GM18505 (cell line): ENCODE results near the gene SH3RF3.

Experiments
- ATAC-seq: cut with Tn5 transposase; IDR thresholded peaks from one replicate; pipeline ENCODE4 v1.9.1; 2021; ENCODE audit not compliant: unreplicated experiment
- POLR2A ChIP-seq: IDR thresholded peaks from 4 replicates; pipeline ENCODE4 v1.6.1; 2011; ENCODE audit warnings: borderline replicate concordance; ENCODE audit not compliant: insufficient read depth, insufficient read length; ENCODE audit errors: extremely low read depth

SH3RF3 gene

DNA sequence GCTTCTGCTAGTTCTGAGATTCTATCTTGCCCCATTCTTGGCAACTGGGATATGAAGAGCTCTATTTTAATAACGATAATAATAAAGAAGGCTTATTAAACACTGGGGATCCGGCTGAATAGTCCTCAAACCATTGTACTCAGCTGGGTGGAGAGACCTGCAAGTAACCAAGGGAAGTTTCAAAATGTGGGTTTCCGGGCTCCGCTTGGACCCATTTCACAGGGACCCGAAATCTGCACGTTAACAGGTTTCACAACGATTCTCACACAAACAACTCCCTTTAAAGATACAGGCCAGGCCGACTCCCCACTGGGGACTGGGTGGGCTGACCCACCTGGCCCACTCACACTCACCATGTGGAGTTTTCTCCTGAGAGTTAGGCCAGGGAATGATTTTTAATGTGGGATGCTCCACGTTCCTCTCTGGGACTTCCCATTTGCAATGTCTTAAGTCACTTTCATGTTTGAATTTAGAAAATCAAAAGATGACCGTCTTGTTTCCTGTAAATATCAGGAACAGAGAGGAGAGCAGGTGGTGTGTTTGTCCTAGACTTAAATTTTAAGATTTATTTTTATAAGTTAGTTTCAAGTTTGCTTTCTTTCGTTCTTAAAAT lies 96.3 kb downstream of the SH3RF3 start:
- no peak for TF ChIP-seq POLR2A
- ATAC-seq, result no peak

DNA sequence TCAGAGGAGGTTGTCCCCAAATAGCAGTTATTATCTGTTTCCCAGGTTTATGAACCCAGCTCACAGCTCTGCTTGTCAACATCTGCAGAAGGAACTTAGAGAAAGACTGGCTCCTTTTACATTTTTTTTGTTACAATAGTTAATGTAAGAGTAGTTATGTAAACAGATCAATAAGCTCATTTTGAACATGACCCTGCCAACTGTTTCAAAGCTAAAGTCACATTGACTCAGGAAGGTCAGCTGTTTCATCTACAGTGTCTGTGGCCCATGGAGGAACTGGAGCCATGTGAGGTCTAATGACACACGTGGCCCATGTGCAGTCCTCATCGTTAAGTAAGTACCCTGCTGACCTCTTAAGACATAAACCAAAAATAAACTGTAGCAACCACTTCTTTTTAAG lies 97.1 kb downstream of the SH3RF3 start:
- no peak for ATAC-seq
- TF ChIP-seq POLR2A, result no peak

DNA sequence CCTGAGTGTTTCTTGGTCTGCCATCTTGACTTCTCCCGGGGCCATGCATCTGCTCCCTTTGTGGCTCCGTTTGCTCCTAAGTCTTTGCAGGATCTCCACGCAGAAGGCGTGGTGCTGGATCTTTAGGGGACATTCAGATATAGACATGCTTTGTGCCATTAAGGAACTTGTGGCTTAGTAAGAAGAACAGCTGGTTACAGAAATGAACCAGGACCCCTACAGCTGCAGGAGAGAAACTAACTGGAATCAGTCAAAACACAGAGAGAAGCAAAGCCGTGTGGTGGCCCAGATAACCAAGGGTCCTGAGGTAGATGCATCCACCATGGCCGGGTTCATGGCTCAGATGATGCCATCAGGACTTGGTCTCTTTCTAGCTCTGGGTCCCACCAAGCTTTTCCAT lies 97.6 kb downstream of the SH3RF3 start:
- no peak for ATAC-seq
- no peak for TF ChIP-seq POLR2A

DNA sequence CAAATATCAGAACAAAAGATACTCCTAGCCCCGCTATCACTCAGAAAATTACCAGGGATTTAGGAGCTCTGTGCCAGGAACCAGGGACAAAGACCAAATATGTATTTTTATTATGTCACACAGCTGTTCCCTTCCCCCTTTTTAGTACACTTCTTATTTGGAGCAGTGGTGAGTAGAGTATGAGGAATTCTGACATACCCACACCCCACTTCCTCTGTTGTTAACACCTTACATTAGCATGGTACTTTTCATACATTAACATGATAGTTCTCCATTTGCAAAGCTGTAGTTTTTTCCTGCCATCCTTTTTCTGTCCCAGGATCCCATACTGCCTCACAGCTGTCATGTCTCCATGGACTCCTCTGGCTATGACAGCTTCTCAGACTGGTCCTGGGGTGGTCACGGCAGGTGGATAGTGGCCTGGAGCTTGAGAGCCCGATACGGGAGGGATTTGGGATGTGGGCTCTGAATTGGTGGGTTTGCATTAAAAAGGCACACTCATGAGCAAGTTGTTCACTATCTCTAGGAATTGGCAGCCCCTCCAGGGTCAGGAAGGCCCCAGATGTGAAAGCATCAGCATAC lies 100.2 kb downstream of the SH3RF3 start:
- no peak for ATAC-seq
- TF ChIP-seq POLR2A, result no peak

DNA sequence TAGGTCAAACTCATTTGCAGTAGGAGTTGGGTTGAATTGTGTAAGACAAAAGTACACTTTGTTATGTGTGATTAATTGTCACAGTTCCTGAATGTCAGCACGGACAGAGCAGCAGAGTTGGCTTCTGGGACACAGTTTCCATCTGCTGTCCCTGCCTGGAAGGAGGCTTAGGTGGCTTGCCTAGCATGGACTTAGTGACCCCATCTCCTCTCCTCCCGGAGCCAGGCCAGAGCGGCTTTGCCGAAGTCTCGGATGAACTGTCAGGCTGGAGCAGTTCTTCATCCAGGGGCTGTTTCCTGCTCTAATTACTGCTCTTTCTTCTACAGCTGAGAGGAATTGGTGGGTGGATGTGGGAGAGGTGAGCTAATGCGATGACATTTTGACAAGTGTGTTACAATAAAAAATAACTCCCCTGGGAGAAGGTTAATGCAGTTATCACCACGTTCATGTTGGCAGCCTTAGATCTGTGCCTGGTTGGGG lies 102.0 kb downstream of the SH3RF3 start:
- ATAC-seq, result no peak
- no peak for TF ChIP-seq POLR2A

DNA sequence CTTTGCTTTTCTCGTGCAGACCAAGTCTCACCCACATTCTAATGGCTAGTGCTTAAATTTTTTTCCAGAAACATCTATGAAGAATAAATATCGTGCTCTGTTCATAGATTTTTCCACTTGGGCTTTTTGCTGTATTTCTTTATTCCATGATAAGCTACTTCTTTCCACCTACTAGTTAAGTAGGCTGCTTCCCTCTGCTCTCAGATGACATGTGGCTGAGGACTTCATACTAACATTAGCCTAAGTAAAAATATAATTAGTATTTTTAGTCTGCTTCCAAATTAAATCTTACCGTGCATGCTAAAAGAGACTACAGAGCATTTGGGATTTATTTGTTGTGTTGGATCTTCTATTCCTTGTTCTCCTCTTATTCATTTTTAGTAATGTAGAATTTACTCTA lies 102.4 kb downstream of the SH3RF3 start:
- no peak for ATAC-seq
- no peak for TF ChIP-seq POLR2A

DNA sequence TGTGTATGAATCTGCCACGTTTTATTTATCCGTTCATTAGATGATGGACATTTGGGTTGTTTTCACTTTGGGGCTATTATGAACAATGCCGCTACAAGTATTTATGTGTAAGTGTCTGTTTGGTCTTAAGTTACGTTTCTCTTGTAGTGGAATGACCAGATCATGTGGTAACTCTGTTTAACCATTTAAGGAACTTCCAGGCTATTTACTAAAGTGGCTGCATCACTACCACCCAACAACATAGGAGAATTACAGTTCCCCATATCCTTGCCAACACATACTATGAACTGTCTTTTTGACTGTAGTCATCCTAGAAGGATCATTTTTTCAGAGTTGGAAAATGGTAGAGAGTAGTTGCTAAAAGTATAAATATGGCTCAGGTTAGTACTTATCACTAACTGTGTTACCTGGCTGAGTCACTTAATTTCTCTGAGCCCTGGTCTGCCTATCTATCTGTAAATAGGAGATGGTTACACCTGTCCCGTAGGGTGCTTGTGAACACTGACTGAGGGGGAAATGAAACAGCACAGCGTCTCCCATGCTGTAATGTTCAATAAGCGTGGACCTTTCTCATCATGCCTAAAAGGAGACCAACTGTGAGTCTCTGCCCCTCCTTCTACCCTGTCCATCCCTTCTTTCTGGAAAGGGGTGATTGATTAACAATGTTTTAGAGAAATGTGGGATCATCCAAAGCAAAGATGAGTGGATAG lies 103.1 kb downstream of the SH3RF3 start:
- TF ChIP-seq POLR2A, result no peak
- no peak for ATAC-seq

DNA sequence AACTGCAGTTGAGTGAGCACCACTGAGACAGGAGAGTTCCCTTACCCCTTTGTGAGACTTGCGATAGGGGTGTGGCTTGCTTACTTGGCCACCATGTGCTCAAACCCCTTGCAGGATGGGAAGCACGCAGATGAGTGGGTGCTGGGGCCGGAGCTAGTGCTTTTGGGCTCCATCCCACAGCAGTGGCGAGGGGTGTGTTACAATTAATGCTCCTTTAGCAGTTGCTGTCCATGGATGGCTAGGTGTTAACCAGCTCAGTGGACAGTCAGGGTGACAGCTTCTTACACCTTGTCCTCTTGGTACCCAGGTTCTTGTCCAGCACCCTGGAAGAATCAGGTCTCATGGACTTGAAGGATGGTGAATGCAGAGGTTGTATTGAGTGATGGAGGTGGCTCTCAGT lies 103.9 kb downstream of the SH3RF3 start:
- no peak for ATAC-seq
- TF ChIP-seq POLR2A, result no peak

DNA sequence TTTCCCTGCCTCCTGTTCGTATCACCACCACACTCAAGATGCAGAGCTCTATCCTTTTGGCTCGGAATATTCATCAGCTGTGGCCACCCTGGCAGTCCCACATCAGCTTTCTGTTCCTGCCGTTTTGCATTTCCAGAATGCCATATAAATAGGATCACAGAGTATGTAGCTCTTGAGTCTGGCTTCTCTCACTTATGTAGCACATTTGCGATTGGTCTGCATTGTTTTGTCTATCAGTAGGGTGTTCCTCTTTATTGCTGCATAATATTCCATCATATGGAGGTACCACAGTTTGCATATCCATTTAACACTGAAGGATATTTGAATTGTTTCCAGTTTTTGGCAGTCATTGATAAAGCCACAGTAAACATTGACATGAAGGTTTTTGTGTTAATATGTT lies 104.6 kb downstream of the SH3RF3 start:
- ATAC-seq, result no peak
- TF ChIP-seq POLR2A, result no peak

DNA sequence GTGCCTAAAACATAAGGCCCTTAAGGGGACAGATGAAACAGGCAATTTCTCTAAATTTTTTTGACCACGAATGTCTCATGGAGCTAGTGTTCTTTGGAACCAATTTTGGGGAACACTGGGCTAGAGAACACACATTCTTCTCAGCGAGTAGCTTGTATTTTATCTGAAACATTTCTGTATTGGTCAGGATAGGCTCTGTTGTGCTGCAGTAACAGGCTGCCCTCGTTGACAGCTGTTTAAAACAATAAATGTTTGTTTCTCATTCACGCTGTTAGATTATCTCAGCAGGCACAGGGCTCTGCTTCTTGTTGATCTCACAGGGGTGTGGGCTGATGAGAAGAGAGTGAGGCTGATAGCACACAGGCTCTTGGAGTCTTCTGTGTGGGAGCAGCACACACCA lies 105.3 kb downstream of the SH3RF3 start:
- no peak for ATAC-seq
- no peak for TF ChIP-seq POLR2A

DNA sequence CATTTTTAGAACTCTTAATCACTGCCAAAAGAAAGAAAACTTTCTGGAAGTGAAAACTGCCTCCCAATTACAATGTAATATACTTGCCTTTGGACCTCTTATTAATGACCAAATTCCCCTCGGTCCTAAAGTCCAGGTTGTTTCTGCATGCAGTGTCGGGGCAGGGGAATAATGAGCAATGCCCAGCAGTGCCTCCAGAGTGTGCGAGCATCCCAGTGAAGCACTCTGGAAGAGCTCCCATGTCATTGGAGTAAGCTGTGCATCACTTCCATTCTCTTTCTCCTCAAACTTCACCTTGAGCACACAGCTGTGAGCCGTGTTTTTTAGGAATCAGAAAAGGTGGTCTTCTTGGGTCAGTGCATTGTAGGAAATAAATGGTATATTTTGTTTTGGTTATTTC lies 107.1 kb downstream of the SH3RF3 start:
- ATAC-seq, result no peak
- no peak for TF ChIP-seq POLR2A

DNA sequence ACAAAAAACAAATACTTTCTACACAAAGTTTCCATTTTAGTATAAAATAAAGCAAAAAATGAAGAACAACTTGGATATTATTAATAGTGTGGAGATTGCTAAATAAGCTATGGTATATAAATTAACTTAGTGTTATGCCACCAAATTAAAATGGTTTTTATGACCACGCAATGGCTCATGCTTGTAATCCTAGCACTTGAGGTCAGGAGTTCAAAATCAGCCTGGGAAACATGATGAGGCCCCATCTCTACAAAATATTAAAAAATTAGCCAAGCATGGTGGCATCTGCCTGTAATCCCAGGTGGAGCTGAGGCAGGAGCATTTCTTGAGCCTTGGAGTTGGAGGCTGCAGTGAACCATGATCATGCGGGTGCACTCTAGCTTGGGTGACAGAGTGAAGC lies 108.8 kb downstream of the SH3RF3 start:
- no peak for ATAC-seq

DNA sequence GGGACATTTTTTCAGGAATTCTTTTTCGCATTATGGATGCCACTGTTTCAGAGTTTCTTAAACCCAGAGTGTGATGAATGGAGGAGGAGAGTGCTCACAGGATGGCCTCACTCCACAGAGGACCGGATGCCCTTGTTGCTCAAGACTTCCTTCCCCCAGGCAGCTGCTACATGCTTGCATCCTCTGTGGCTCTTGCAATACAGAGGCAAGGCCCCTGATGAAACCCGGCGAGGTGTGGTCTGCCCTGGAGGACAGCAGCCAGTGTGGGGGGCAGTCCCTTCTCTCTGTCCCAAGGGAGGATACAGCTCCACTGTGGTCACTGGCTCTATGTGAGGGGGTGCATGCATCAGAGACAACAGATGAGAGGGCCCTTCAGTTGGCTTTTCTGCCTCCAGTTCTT lies 109.6 kb downstream of the SH3RF3 start:
- peak; percentile 94 for ATAC-seq
- TF ChIP-seq POLR2A, result no peak

More for the DNA sequence above, 108.8 kb downstream of the SH3RF3 start:
- TF ChIP-seq POLR2A, result no peak

DNA sequence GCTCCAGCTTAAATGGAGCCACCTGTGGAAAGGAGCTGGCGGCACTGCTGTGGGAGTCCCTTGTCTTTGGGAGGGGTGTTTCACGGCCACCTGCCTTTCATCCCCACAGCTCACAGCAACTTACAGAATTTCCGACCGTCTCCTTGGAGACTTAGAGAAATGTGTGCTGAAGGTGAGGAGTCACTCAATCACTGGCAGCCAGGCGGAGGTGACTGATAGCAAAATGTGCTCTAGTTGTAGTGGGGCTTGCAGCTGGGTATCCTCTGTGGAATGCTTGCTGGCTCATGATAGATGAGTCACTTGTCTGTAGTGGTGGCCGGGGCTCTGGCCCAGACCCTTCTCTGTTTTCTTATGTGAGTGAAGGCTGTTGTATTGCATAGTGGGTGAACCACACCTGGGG lies 110.7 kb downstream of the SH3RF3 start:
- TF ChIP-seq POLR2A, result no peak
- ATAC-seq, result no peak
